A673 (cell line): ENCODE measurements around the gene FRMD3. TPM values are rescaled to one million over a fixed set of nuclear protein-coding genes. Genes with fewer than 3 reads are reported as not detected.

Experiments used
- BruUV-seq: library from RNA; stranded (reverse); fragments of 400-500 nt; replicated peaks from 2 replicates; lab custom pipeline; 2021; lab: Mats Ljungman, UMichigan
- CTCF ChIA-PET: fragments of 300-600 bp; sonication (Branson Sonifier 250); formaldehyde crosslinking; loops from one replicate; lab custom pipeline; 2022; ENCODE audit warnings: antibody characterized with exemption; lab: Charles Lee
- POLR2A ChIA-PET: fragments of 300-600 bp; sonication (Branson Sonifier 250); formaldehyde crosslinking; loops from one replicate; lab custom pipeline; 2022; ENCODE audit warnings: antibody characterized with exemption; ENCODE audit not compliant: low non-redundant PET; lab: Charles Lee
- DNase-seq: peaks from one replicate; pipeline ENCODE4 v3.0.0-alpha.2; 2015; ENCODE audit warnings: low spot score
- H3K27ac ChIP-seq: fragments of 200-600 bp; sonication (generic); 2 replicates; pipeline ENCODE4 v1.5.1; 2016; ENCODE audit warnings: mixed run types, low read depth, mild to moderate bottlenecking, mixed read lengths, antibody characterized with exemption, low read length; ENCODE audit not compliant: poor library complexity, severe bottlenecking
- H3K27me3 ChIP-seq: fragments of 200-600 bp; sonication (generic); replicated peaks from 2 replicates; pipeline ENCODE4 v1.6.1; 2017; ENCODE audit warnings: mixed run types, low read depth, mild to moderate bottlenecking, mixed read lengths, antibody characterized with exemption, low read length; ENCODE audit not compliant: insufficient read depth, poor library complexity
- H3K36me3 ChIP-seq: fragments of 200-600 bp; sonication (generic); 2 replicates; pipeline ENCODE4 v1.6.1; 2016; ENCODE audit warnings: mixed run types, mild to moderate bottlenecking, mixed read lengths, antibody characterized with exemption, low read length; ENCODE audit not compliant: insufficient read depth, poor library complexity, severe bottlenecking
- H3K4me1 ChIP-seq: fragments of 200-600 bp; sonication (generic); 2 replicates; pipeline ENCODE4 v1.6.1; 2017; ENCODE audit warnings: mixed run types, mild to moderate bottlenecking, mixed read lengths, antibody characterized with exemption, low read length; ENCODE audit not compliant: insufficient read depth, poor library complexity, severe bottlenecking
- H3K4me3 ChIP-seq: fragments of 200-600 bp; sonication (generic); 2 replicates; pipeline ENCODE4 v1.5.1; 2016; ENCODE audit warnings: low read depth, mixed run types, mild to moderate bottlenecking, mixed read lengths, low read length; ENCODE audit not compliant: poor library complexity, severe bottlenecking
- H3K9me3 ChIP-seq: fragments of 200-600 bp; sonication (generic); 2 replicates; pipeline ENCODE4 v1.6.1; 2016; ENCODE audit warnings: mixed run types, low read depth, mild to moderate bottlenecking, mixed read lengths, antibody characterized with exemption, low read length; ENCODE audit not compliant: poor library complexity, severe bottlenecking
- CTCF ChIP-seq: fragments of 300-800, 200-600 bp; sonication (generic); conservative IDR thresholded peaks from 2 replicates; pipeline ENCODE4 v1.5.1; 2017; ENCODE audit warnings: low read depth, mild to moderate bottlenecking, antibody characterized with exemption, low read length, moderate library complexity, mixed read lengths
- EZH2 ChIP-seq: fragments of 200-600 bp; sonication (generic); IDR thresholded peaks from 2 replicates; pipeline ENCODE4 v1.6.1; 2017; ENCODE audit warnings: borderline replicate concordance, low read depth, mild to moderate bottlenecking, mixed read lengths, antibody characterized with exemption, low read length; ENCODE audit not compliant: poor library complexity, severe bottlenecking
- intact Hi-C: fragments of 100-400 bp; cut with micrococcal nuclease; formaldehyde crosslinking; loops from one replicate; pipeline ENCODE4 v1.10.0; 2022; ENCODE audit not compliant: unreplicated experiment
- total RNA-seq: library from RNA; stranded (reverse); gene quantifications from 2 replicates; pipeline ENCODE4 v1.2.3, GENCODE V29; 2021

The FRMD3 gene
- total RNA-seq, 1 experiment from 2014 or later = 1.0 TPM

DNA sequence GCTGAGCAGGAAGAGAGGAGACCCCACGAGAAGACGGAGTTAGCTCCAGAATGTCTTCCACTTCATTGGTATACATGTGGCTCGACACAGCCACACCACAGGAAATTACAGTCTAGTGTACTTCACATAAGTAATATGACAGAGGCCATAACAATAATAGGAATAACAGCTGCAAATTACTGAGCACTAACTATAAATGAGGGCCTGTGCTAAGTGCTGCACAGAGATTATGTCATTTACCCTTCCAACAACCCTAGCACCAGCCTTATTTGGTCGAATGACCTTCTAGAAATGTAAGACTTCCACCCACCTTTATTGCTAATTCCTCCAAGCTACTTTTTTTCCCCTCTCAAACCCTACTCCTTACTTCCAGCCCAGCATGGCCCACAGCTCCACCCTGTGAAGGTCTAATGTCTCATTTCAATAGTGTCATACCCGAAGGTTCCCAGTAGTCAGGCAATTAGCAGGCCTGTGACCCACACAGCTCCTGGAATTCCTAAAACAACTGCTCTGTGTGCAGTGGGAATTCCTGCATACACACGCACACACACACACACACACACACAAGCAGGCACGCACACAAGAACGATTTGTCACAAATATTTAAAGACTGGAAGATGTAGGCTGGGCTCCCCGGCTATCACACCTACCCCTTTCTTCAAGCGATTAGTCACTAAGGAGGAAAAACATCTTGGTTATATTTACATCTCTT is 134.5 kb downstream of the FRMD3 start:
- no peak for TF ChIP-seq EZH2
- TF ChIP-seq CTCF = no peak
- no peak for DNase-seq
- POLR2A ChIA-PET = no interaction called here
- H3K36me3 ChIP-seq = no peaks in the 10 kb centered on the region
- H3K4me3 ChIP-seq = no peak overlapping the region
- intact Hi-C loops = no loop called here
- CTCF ChIA-PET = no interaction called here
- H3K9me3 ChIP-seq = no peaks in the 10 kb centered on the region
- no peaks in the 10 kb centered on the region for H3K4me1 ChIP-seq
- peaks cover 10% of the 10 kb centered on the region for H3K27me3 ChIP-seq
- H3K27ac ChIP-seq = no peak overlapping the region
- no TSS peak for BruUV-seq

DNA sequence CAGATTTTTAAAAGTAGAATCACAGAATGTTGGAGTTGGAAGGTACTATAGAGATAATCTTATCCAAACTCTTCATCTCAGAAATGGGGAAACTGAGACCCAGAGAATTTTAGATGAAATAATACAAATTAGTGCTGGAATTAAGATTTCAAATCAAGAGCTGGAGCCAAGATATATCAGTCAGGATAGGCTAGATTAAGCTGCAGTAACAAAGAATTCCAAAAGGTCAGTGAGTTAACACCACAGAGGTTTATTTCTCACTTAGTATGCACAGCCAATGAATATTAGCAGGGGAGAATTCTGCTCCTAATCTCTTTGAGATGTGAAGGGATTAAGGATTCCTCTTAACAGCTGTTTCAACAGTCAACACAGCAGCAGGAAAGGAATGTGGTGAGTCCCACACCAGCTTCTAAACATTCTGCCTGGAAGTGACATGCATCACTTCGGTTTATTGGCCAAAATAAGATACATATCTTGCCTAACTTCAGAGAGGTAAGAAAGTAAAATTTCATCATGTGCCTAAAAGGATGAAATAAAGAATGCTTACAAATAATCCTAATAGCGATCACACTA is 136.8 kb downstream of the FRMD3 start:
- H3K36me3 ChIP-seq = no peaks in the 10 kb centered on the region
- ChIA-PET CTCF (no interaction called here), POLR2A (no interaction called here)
- no peaks in the 10 kb centered on the region for H3K4me1 ChIP-seq
- H3K27me3 ChIP-seq = peaks cover 4% of the 10 kb centered on the region
- H3K27ac ChIP-seq = no peak overlapping the region
- DNase-seq = no peak
- no peaks in the 10 kb centered on the region for H3K9me3 ChIP-seq
- no peak for TF ChIP-seq CTCF
- no peak for TF ChIP-seq EZH2
- BruUV-seq = no TSS peak
- H3K4me3 ChIP-seq = no peak overlapping the region
- intact Hi-C loops = no loop called here

- intact Hi-C loops = no loop called here
- CTCF ChIA-PET = no interaction called here
- no TSS peak for BruUV-seq
These were observed 141.4 kb downstream of the FRMD3 start for GRCh38 chr9:83396813-83397212.

More at GRCh38 chr9:83396813-83397212, 141.4 kb downstream of the FRMD3 start:
- Histone ChIP-seq H3K36me3 (no peaks in the 10 kb centered on the region), H3K9me3 (no peaks in the 10 kb centered on the region), H3K27ac (no peak overlapping the region), H3K27me3 (peaks cover 9% of the 10 kb centered on the region), H3K4me3 (no peak overlapping the region), H3K4me1 (no peaks in the 10 kb centered on the region)
- POLR2A ChIA-PET = no interaction called here
- TF ChIP-seq EZH2 (no peak), CTCF (no peak)
- DNase-seq = no peak
